Activated CD4-positive, alpha-beta T cell treated with anti-CD3 and anti-CD28 coated beads, Interleukin-2, amount 50 U/mL, for 24 hours (primary cell): ENCODE results near the gene NEK11.

Experiments
- DNase-seq, 2 donors: peaks; one replicate each; pipeline ENCODE4 v3.0.0-alpha.2; 2020; ENCODE audit warnings: low read depth in 1 of 2, low spot score in 1 of 2

The NEK11 gene

GRCh38 chr3:131222599-131222998 lies 195.9 kb downstream of the NEK11 start:
- DNase-seq: no peak

GRCh38 chr3:131223373-131224289 lies 197.0 kb downstream of the NEK11 start:
- DNase-seq: no peak

- DNase-seq: no peak
These were observed 198.3 kb downstream of the NEK11 start for GRCh38 chr3:131224886-131225550.

DNA sequence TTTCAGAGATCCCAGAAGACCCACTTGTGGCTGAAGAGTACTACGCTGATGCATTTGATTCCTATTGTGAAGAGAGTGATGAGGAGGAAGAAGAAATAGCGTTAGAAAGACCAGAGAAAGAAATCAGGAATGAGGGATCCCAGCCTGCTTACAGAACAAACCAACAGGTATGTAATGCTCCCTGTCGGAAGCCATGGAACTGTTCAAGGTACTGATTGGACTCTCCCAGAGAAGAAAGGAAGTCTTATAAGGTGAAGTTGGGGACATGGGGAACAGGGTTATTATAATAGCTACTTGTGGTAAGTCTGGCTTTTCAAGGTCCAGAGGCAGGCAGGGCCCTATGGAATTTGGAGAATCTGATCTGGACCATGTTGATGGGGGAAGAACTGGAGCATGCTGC lies 201.8 kb downstream of the NEK11 start:
- DNase-seq: no peak

GRCh38 chr3:131231710-131232389 lies 205.2 kb downstream of the NEK11 start:
- no peak for DNase-seq

DNA sequence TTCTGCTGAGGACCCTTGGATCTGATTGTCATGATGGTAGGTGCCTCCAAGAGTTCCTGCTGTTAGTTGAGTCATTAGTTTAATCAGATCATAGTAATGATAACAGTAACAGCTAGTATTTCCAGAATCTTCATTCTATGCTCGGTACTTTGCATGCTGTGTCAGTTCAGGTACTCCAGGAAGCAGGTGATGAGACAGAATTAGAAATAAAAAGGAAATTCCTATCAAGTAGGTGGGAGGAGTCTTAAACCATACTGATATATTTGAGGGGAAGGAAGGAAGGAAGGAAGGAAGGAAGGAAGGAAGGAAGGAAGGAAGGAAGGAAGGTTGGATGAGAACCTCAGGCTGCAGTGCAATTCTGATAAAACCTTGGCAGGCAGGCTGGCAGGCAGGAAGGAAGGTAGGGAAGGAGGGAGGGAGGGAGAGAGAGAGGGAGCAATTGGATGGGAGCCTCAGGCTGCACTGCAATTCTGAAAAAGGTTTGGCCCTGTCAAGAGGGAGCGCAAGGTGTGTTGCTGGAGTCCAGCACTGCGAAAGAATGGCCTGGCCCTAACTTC lies 206.1 kb downstream of the NEK11 start:
- DNase-seq: no peak

GRCh38 chr3:131233900-131234668 lies 207.4 kb downstream of the NEK11 start:
- no peak for DNase-seq

DNA sequence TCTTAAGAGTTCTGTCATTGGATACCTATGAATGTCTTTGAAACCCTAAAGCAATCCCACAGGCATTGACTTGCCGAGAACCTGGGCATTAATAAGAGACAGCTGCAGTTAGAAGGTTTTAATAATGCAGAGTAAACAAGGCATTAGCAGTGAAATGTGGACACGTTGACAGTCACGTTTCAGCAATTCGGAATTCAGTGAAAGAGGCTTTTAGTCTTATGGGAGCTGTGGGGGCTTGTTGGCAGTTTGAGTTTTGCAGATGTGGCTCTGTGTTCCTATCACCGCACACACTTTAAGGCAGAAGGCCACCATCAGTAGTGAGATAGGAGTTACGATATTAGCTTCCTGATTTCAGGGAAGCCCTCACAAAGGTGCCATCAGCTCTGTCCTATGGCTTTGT lies 209.7 kb downstream of the NEK11 start:
- no peak for DNase-seq

DNA sequence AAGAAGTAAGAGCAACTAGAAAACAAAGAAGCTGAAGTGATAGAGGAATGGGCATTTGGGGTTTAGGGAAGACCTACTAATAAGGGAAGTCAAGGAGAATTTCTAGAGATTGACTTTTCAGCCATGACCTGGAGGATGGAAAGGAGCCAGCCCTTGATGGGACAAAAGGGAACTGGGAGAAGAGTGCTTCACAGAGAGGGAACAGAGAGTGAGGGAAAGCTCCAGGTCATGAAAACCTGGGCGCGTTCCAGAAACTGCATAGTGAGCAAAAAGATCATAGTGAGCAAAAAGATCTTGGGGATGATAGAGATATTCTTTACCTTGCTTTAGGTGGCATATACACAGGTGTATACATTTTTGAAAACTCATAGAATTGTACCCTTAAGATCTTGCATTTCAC lies 211.8 kb downstream of the NEK11 start:
- DNase-seq: no peak

DNA sequence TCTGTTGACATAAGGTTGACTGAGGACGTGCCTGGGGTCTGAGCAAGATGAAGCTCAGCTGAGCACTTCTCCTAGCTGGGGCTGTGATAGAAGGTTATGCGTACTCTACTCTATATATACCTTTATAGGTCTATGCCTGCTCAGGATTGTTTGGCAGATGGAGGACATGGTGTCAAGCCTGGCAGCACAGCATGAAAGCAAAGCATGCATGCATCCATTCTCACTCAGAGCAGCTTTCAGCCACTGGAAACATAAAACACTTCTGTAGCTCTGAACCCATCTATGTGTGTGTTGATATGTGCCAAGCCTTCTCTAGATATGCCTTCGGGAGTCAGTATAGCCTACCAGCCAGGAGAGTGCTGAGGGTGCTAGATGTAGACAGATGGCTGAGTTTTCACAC lies 212.6 kb downstream of the NEK11 start:
- DNase-seq: no peak

- no peak for DNase-seq
These were observed 215.5 kb downstream of the NEK11 start for GRCh38 chr3:131242201-131242600.

- DNase-seq: no peak
These were observed 223.8 kb downstream of the NEK11 start for GRCh38 chr3:131250466-131250865.

DNA sequence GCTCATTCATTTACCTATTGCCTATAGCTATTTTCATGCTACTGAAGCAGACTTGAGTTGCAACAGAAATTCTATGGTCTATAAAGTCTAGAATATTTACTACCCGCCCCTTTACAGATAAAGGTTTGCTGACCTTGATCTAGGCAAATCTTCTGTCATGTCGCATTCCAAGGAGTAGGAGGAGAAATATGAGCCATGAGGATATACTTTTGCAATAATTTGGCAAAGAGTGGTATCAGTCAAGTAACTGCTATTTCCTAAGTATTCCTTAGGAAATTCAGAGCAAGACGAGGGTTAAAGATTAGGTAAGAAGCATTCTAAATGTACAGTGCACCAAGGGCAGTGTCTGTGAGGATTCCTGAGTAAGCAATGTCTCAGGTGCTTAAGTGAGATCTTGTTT lies 233.8 kb downstream of the NEK11 start:
- DNase-seq: no peak

DNA sequence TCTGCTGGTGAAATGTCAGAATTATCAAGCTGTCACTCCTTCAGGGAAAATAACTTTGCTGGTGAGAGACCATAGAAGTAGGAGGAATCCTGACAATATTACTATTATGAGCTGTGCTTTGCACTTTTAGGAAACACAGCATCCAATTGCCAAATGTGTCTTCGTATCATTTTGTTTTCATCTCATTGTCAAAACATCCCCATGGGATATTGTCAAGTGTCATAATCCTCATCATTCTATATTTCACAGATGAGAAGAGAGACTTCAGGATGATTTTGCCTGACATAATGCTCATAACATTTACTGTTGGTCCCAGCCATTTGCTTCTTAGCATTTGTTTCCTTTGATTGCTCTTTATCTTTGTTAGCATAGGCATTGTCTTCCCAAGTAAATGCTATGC lies 234.4 kb downstream of the NEK11 start:
- no peak for DNase-seq

DNA sequence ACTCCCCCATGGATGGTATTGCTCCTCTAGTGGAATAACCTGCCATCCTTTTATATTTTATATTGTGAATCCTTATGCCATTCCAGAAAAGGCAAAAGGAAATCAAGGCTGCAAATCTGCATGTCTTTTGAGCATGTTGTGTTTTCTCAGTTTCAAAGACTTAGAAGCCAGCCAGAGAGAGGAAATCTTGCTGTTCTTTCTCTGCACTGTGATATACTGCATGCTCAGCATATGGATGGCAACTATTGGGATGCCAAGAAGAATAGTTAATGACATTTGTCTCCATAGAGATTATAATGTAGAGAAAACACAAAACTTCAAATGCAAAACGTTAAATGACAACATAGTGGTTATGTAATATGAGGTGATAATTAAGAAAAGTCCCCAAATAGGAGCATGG lies 248.9 kb downstream of the NEK11 start:
- DNase-seq: no peak

DNA sequence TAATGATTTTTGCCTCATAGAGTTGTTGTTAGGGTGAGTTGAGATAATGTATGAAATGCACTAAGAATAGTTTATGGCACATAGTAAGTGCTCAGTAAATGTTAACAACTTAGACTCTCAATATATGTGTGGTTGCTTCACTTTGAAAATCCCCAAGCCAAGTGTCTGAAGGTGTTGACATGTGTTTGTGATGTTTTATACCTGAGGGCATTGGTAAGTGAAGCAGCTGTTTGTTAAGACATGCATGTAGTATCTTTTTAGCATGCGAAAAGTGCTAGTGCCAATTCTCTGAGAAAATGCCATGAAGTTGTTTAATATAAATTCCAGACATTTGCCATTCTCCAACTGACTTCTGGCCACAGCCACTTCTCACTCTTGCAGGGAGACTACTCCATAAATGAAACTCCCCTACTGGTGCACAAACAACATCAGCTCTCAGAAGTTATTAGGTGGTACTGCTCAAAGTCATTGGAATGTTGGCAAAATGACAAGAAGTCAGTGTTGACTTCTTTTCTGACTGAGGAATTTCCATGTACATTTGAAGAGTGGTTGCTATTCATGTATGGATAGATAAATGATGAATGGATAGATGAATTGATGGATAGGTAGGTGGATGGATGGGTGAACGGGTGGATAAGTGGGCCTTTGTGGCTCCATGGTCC lies 251.3 kb downstream of the NEK11 start:
- no peak for DNase-seq

GRCh38 chr3:131279577-131279976 lies 252.9 kb downstream of the NEK11 start:
- DNase-seq: no peak

DNA sequence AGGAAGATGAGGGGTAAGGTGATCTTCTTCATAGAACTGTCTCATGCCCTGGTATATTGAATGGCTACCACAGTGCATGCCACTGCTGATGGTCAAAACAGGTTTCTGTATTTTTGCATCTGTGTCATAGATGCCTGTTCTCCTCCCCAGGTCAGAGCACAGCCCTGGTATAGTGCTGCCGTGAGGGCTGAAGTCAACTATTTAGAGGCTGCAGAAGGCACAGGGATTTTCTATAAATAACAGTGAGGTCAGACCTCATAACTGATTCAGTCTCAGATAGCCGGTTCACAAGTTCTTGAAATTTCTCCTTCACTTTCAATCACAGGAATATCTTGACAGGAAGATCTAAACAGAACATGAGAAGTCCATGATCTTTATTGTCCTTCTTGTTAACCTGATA lies 255.7 kb downstream of the NEK11 start:
- no peak for DNase-seq

DNA sequence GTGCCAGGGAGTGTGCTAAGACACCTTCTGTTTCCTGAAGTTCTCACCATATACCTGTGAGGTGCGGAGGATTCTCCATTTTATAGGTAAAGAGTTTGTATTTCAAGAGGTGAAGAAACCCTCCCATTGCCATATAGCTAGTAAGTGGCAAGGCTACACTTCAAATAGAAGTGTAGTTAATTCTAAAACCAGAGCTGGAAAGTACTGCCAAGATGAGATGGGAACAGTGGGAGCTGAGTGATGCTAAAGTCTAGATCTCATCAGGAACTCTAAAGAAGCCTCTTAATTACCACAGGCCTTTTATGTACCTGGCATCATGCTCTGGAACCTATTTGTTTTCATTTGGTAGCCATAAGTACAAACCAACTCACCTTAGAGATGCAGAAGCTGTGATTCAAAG lies 256.3 kb downstream of the NEK11 start:
- DNase-seq: no peak

DNA sequence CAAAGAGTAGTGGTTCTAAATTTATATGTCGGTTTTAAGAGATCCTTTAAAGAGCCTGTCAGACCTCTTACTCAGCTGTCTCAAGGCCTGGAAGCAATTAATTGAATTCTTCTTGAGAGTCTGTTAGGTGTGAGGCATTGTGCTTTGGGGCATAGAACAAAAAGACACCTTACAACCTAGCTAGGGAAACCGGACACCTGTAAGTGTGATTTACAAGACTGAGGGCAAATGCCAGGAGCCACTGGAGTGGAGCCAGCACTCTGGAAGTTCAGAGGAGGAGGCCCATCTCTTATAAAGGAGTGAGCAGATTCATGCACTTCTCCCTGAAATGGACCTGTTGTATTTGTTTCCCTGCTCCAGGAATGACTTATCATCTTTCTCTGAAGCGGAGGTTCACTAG lies 257.2 kb downstream of the NEK11 start:
- no peak for DNase-seq
